WI38 (cell line): ENCODE measurements around the gene CCBE1.

Experiments used
- H3K4me3 ChIP-seq: 2 replicates; pipeline ENCODE4 v1.5.1; 2011; ENCODE audit warnings: low read depth, mild to moderate bottlenecking, control low read depth, low read length
- CTCF ChIP-seq: IDR thresholded peaks from 2 replicates; pipeline ENCODE4 v1.5.1; 2012; ENCODE audit warnings: low read depth, mild to moderate bottlenecking, control low read depth, low read length

Gene CCBE1

GRCh38 chr18:59565957-59566356, 131.3 kb downstream of the CCBE1 start:
- H3K4me3 ChIP-seq = no peak overlapping the region
- TF ChIP-seq CTCF = no peak

- TF ChIP-seq CTCF = no peak
These were observed 132.7 kb downstream of the CCBE1 start for GRCh38 chr18:59564561-59564960.

GRCh38 chr18:59563176-59563785, 133.9 kb downstream of the CCBE1 start:
- no peak overlapping the region for H3K4me3 ChIP-seq

More at GRCh38 chr18:59564561-59564960, 132.7 kb downstream of the CCBE1 start:
- no peak overlapping the region for H3K4me3 ChIP-seq

GRCh38 chr18:59562751-59563150, 134.5 kb downstream of the CCBE1 start:
- TF ChIP-seq CTCF = no peak
- no peak overlapping the region for H3K4me3 ChIP-seq

More at GRCh38 chr18:59563176-59563785, 133.9 kb downstream of the CCBE1 start:
- no peak for TF ChIP-seq CTCF

GRCh38 chr18:59561612-59562011, 135.6 kb downstream of the CCBE1 start:
- H3K4me3 ChIP-seq = no peak overlapping the region
- TF ChIP-seq CTCF = no peak

- TF ChIP-seq CTCF = no peak
- H3K4me3 ChIP-seq = no peak overlapping the region
These were observed 136.7 kb downstream of the CCBE1 start for GRCh38 chr18:59560556-59560955.

GRCh38 chr18:59559528-59559927, 137.7 kb downstream of the CCBE1 start:
- H3K4me3 ChIP-seq = no peak overlapping the region
- no peak for TF ChIP-seq CTCF
